ENCODE measurements around the gene APBB3. TPM values are rescaled to one million over a fixed set of nuclear protein-coding genes. Genes with fewer than 3 reads are reported as not detected.

Gene APBB3
- total RNA-seq, 1 experiment from 2014 or later: 25.1 TPM

- H3K27me3 Mint-ChIP-seq (ENCODE audit: insufficient read depth, unreplicated experiment): no peaks in the 10 kb centered on the region
- H3K27ac Mint-ChIP-seq (ENCODE audit: unreplicated experiment): peak overlapping the region; percentile 64
- Histone ChIP-seq H3K4me1 (peaks cover 13% of the 10 kb centered on the region), H3K9me3 (no peaks in the 10 kb centered on the region), H3K27me3 (replicated peaks; ENCODE audit: control insufficient read depth, insufficient read depth, low read length) (no peaks in the 10 kb centered on the region), H3K36me3 (ENCODE audit: control insufficient read depth, insufficient read depth, low read length) (peaks cover 6% of the 10 kb centered on the region), H3K4me3 (ENCODE audit: low read depth, low read length) (no peak overlapping the region)
- BruUV-seq (replicated peaks): no TSS peak
- peaks cover 95% of the 10 kb centered on the region for H3K36me3 Mint-ChIP-seq (ENCODE audit: insufficient read depth, unreplicated experiment)
- POLR2A ChIA-PET: interaction anchor here (1.8 to 2.1 kb wide), 2 partner anchors 9 to 15 kb away, joined by 14 to 29 read pairs; partner anchors contain the start of genes APBB3 and SRA1
- no peaks in the 10 kb centered on the region for H3K9me3 Mint-ChIP-seq (ENCODE audit: unreplicated experiment)
- intact Hi-C loops (cut with micrococcal nuclease; ENCODE audit: unreplicated experiment): no loop called here
- peak overlapping the region; percentile 69 for H3K4me3 Mint-ChIP-seq (ENCODE audit: unreplicated experiment)
- DNase-seq: no peak
- no peak for TF ChIP-seq CTCF (IDR thresholded peaks at IDR 0.05; ENCODE audit: insufficient read depth in 1 of 2, low read depth in 1 of 2, low read length in 1 of 2, severe bottlenecking in 1 of 2, unreplicated experiment in 1 of 2)
- peaks cover 25% of the 10 kb centered on the region for H3K4me1 Mint-ChIP-seq (ENCODE audit: low read depth, unreplicated experiment)
- CTCF ChIA-PET: no interaction called here
Observed at GRCh38 chr5:140548791-140549190, 15.6 kb downstream of the APBB3 start.

- peak overlapping the region; percentile 88 for H3K27ac Mint-ChIP-seq (ENCODE audit: unreplicated experiment)
- ChIA-PET POLR2A (interaction anchor here (1.1 to 2.1 kb wide), 7 partner anchors 9 to 163 kb away, joined by 3 to 30 read pairs (median 8); partner anchors contain the start of genes APBB3, HARS1, HARS2 and IK), CTCF (interaction anchor here (1.3 to 1.7 kb wide), 4 partner anchors 9 to 175 kb away, joined by 3 to 10 read pairs (median 4); partner anchors contain the start of genes CD14, SRA1 and ZMAT2)
- Histone ChIP-seq H3K4me3 (ENCODE audit: low read depth, low read length) (peak overlapping the region; percentile 38), H3K27me3 (replicated peaks; ENCODE audit: control insufficient read depth, insufficient read depth, low read length) (no peaks in the 10 kb centered on the region), H3K4me1 (peaks cover 13% of the 10 kb centered on the region), H3K36me3 (ENCODE audit: control insufficient read depth, insufficient read depth, low read length) (peaks cover 6% of the 10 kb centered on the region), H3K9me3 (no peaks in the 10 kb centered on the region)
- TF ChIP-seq CTCF (IDR thresholded peaks at IDR 0.05; ENCODE audit: insufficient read depth in 1 of 2, low read depth in 1 of 2, low read length in 1 of 2, severe bottlenecking in 1 of 2, unreplicated experiment in 1 of 2): no peak
- no peaks in the 10 kb centered on the region for H3K9me3 Mint-ChIP-seq (ENCODE audit: unreplicated experiment)
- BruUV-seq (replicated peaks): no TSS peak
- DNase-seq: no peak
- peaks cover 93% of the 10 kb centered on the region for H3K36me3 Mint-ChIP-seq (ENCODE audit: insufficient read depth, unreplicated experiment)
- H3K4me3 Mint-ChIP-seq (ENCODE audit: unreplicated experiment): peak overlapping the region; percentile 69
- intact Hi-C loops (cut with micrococcal nuclease; ENCODE audit: unreplicated experiment): no loop called here
- peaks cover 20% of the 10 kb centered on the region for H3K4me1 Mint-ChIP-seq (ENCODE audit: low read depth, unreplicated experiment)
- H3K27me3 Mint-ChIP-seq (ENCODE audit: insufficient read depth, unreplicated experiment): no peaks in the 10 kb centered on the region
Observed at GRCh38 chr5:140548300-140548688, 16.1 kb downstream of the APBB3 start.

- intact Hi-C loops (cut with micrococcal nuclease; ENCODE audit: unreplicated experiment): loop anchor here (1.0 to 2.0 kb wide), 6 partner anchors 10 to 175 kb away; partner anchors contain the start of genes APBB3, CD14, SLC35A4 and SRA1
- peak within 1 kb of the TSS; percentile 38 for H3K4me3 ChIP-seq (ENCODE audit: low read depth, low read length)
- Mint-ChIP-seq H3K4me3 (ENCODE audit: unreplicated experiment) (peak within 1 kb of the TSS; percentile 69), H3K27me3 (ENCODE audit: insufficient read depth, unreplicated experiment) (no peaks in the 10 kb centered on the region), H3K9me3 (ENCODE audit: unreplicated experiment) (no peaks in the 10 kb centered on the region), H3K4me1 (ENCODE audit: low read depth, unreplicated experiment) (peaks cover 19% of the 10 kb centered on the region), H3K36me3 (ENCODE audit: insufficient read depth, unreplicated experiment) (peaks cover 89% of the 10 kb centered on the region), H3K27ac (ENCODE audit: unreplicated experiment) (peak within 1 kb of the TSS; percentile 88)
- peak; percentile 37 to 48 for TF ChIP-seq CTCF (IDR thresholded peaks at IDR 0.05; ENCODE audit: insufficient read depth in 1 of 2, low read depth in 1 of 2, low read length in 1 of 2, severe bottlenecking in 1 of 2, unreplicated experiment in 1 of 2)
- H3K4me1 ChIP-seq: peaks cover 13% of the 10 kb centered on the region
- peak; percentile 97 for DNase-seq
- CTCF ChIA-PET: interaction anchor here (0.6 to 1.7 kb wide), 15 partner anchors 10 to 201 kb away, joined by 3 to 10 read pairs (median 4); partner anchors contain the start of genes APBB3, CD14, HARS1 and HBEGF
- H3K27me3 ChIP-seq (replicated peaks; ENCODE audit: control insufficient read depth, insufficient read depth, low read length): no peaks in the 10 kb centered on the region
- TSS peak; percentile 32 for BruUV-seq (replicated peaks)
- POLR2A ChIA-PET: interaction anchor here (0.5 to 2.1 kb wide), 12 partner anchors 10 to 173 kb away, joined by 3 to 30 read pairs (median 4); partner anchors contain the start of genes ANKHD1, APBB3, HARS1 and HARS2
- H3K36me3 ChIP-seq (ENCODE audit: control insufficient read depth, insufficient read depth, low read length): peaks cover 6% of the 10 kb centered on the region
- no peaks in the 10 kb centered on the region for H3K9me3 ChIP-seq
Observed at GRCh38 chr5:140547508-140548299, 16.7 kb downstream of the APBB3 start, which contains the start of gene EIF4EBP3. TSS of gene EIF4EBP3 (plus strand) at chr5:140547662. CDS start at chr5:140547738, 76 bp downstream.
